PC-3 (cell line): ENCODE data around the gene C1orf210.

ENCODE experiments used
- CTCF ChIP-seq: fragments of 300-600 bp; sonication (generic); conservative IDR thresholded peaks from 2 replicates; pipeline ENCODE4 v1.5.1; 2017; ENCODE audit warnings: antibody characterized with exemption, low read depth, mild to moderate bottlenecking, low read length
- EZH2 ChIP-seq: fragments of 300-600 bp; sonication (generic); IDR thresholded peaks from one replicate; pipeline ENCODE4 v1.6.1; 2017; ENCODE audit warnings: antibody characterized with exemption, mild to moderate bottlenecking, low read length; ENCODE audit not compliant: unreplicated experiment
- EZH2phosphoT487 ChIP-seq: fragments of 300-600 bp; sonication (generic); IDR thresholded peaks from 2 replicates; pipeline ENCODE4 v1.6.1; 2018; ENCODE audit warnings: mild to moderate bottlenecking, antibody characterized with exemption, low read length, borderline replicate concordance

GRCh38 chr1:43253173-43253572 lies 32.2 kb downstream of the C1orf210 start:
- TF ChIP-seq CTCF, result no peak
- no peak for TF ChIP-seq EZH2
- TF ChIP-seq EZH2phosphoT487, result no peak
